Upper lobe of right lung (tissue), 1 donor: ENCODE measurements around the gene CCDC120. TPM values are rescaled to one million over a fixed set of nuclear protein-coding genes. Genes with fewer than 3 reads are reported as not detected.

ENCODE experiments used
- ATAC-seq: fragments of 200-7000 bp; cut with Tn5 transposase; one replicate; pipeline ENCODE4 v1.9.1; 2020; ENCODE audit warnings: mild to moderate bottlenecking, moderate library complexity
- DNase-seq: peaks from one replicate; pipeline ENCODE4 v3.0.0-alpha.2; 2020
- H3K27ac ChIP-seq: fragments of 200-600 bp; one replicate; pipeline ENCODE4 v1.8.0; 2022
- H3K27me3 ChIP-seq: fragments of 200-600 bp; one replicate; pipeline ENCODE4 v1.8.0; 2022; ENCODE audit warnings: mild to moderate bottlenecking
- H3K36me3 ChIP-seq: fragments of 200-600 bp; one replicate; pipeline ENCODE4 v1.8.0; 2022
- H3K4me1 ChIP-seq: fragments of 200-600 bp; one replicate; pipeline ENCODE4 v1.8.0; 2022
- H3K4me3 ChIP-seq: fragments of 200-600 bp; one replicate; pipeline ENCODE4 v1.8.0; 2022; ENCODE audit warnings: mild to moderate bottlenecking
- H3K9me3 ChIP-seq: fragments of 200-600 bp; one replicate; pipeline ENCODE4 v1.8.0; 2022
- intact Hi-C: fragments of 100-400 bp; cut with DNase I; formaldehyde crosslinking; loops from one replicate; pipeline ENCODE4 v1.11.0; 2022
- total RNA-seq: library from RNA; stranded (reverse); fragmentation: NEBNext Ultra II Directional; extraction: Animal tissue kit (Norgen Biotek cat#: 25700); gene quantifications from one replicate; pipeline ENCODE4 v1.2.1, GENCODE V29; 2021
- TF ChIP-seq, protein P1 (sequence below): fragments of 200-600 bp; IDR thresholded peaks from one replicate; pipeline ENCODE4 v1.8.0; 2022; ENCODE audit warnings: antibody characterized with exemption
- donor health status: DM: no; HTN: yes; CAD: no; lungs with severe emphysema.

CCDC120 gene
- total RNA-seq, 1 donor from 2014 or later = 10.8 TPM

DNA sequence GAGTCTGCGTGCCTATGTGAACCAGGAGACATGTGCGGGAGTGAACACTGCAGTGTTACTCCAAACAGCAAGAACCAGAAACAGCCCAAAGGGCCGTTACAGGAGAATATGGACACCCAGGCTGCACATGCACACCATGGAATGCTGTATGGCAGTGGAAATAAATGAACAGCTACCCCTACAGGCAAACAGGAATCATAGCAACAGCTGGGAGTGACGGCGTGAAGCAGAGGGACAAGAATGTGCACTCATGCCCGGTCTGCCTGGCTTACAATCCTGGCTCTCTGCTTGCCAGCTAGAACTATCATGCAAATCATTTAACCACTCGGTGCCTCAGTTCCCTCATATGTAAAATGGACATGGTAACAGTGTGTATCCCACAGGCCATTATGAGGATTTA, 48.1 kb downstream of the CCDC120 start:
- intact Hi-C loops = no loop called here
- TF ChIP-seq, protein P1, sequence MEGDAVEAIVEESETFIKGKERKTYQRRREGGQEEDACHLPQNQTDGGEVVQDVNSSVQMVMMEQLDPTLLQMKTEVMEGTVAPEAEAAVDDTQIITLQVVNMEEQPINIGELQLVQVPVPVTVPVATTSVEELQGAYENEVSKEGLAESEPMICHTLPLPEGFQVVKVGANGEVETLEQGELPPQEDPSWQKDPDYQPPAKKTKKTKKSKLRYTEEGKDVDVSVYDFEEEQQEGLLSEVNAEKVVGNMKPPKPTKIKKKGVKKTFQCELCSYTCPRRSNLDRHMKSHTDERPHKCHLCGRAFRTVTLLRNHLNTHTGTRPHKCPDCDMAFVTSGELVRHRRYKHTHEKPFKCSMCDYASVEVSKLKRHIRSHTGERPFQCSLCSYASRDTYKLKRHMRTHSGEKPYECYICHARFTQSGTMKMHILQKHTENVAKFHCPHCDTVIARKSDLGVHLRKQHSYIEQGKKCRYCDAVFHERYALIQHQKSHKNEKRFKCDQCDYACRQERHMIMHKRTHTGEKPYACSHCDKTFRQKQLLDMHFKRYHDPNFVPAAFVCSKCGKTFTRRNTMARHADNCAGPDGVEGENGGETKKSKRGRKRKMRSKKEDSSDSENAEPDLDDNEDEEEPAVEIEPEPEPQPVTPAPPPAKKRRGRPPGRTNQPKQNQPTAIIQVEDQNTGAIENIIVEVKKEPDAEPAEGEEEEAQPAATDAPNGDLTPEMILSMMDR = peak; percentile 40
- H3K4me3 ChIP-seq = no peak overlapping the region
- no peaks in the 10 kb centered on the region for H3K27me3 ChIP-seq
- no peaks in the 10 kb centered on the region for H3K9me3 ChIP-seq
- no peaks in the 10 kb centered on the region for H3K4me1 ChIP-seq
- no peak overlapping the region for H3K27ac ChIP-seq
- DNase-seq = no peak
- no peaks in the 10 kb centered on the region for H3K36me3 ChIP-seq
- peak; percentile 88 for ATAC-seq

GRCh38 chrX:49108641-49109040, 49.8 kb downstream of the CCDC120 start:
- Histone ChIP-seq H3K4me3 (no peak overlapping the region), H3K4me1 (no peaks in the 10 kb centered on the region), H3K27ac (no peak overlapping the region), H3K9me3 (no peaks in the 10 kb centered on the region), H3K27me3 (no peaks in the 10 kb centered on the region), H3K36me3 (peaks cover 12% of the 10 kb centered on the region)
- DNase-seq (no peak), ATAC-seq (no peak)
- TF ChIP-seq, protein P1 = no peak
- intact Hi-C loops = no loop called here

- Histone ChIP-seq H3K27me3 (no peaks in the 10 kb centered on the region), H3K36me3 (peaks cover 15% of the 10 kb centered on the region), H3K4me3 (no peak overlapping the region), H3K27ac (no peak overlapping the region), H3K4me1 (no peaks in the 10 kb centered on the region), H3K9me3 (no peaks in the 10 kb centered on the region)
- no peak for ATAC-seq
- DNase-seq = no peak
- intact Hi-C loops = no loop called here
- TF ChIP-seq, protein P1 = no peak
Measured at GRCh38 chrX:49110417-49110816, 51.6 kb downstream of the CCDC120 start.

DNA sequence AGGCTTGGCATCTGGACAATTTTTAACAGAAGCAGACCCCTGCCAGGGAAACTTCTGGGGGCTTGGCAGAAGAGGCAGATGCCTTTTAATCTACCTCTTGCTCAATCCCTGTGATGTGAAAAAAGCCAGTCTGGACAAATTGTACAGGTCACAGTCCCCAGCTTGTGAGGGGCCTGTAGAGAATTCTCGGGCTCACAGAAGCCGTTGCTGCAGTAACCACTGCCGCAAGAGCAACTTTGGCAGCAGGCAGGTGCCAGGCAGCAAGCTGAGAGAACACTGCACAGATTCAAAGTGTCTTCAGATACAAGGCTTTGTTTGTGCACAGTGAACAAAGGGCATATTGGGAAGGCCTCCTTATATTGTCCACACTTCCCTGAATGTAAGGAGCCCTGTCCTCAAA, 53.0 kb downstream of the CCDC120 start:
- DNase-seq (no peak), ATAC-seq (no peak)
- Histone ChIP-seq H3K27me3 (no peaks in the 10 kb centered on the region), H3K4me1 (no peaks in the 10 kb centered on the region), H3K36me3 (peaks cover 19% of the 10 kb centered on the region), H3K27ac (no peak overlapping the region), H3K9me3 (no peaks in the 10 kb centered on the region), H3K4me3 (no peak overlapping the region)
- TF ChIP-seq, protein P1 = no peak
- intact Hi-C loops = no loop called here

- no peak overlapping the region for H3K27ac ChIP-seq
- H3K27me3 ChIP-seq = no peaks in the 10 kb centered on the region
- no peak overlapping the region for H3K4me3 ChIP-seq
- TF ChIP-seq, protein P1 = no peak
- intact Hi-C loops = no loop called here
- DNase-seq (no peak), ATAC-seq (no peak)
- peaks cover 42% of the 10 kb centered on the region for H3K36me3 ChIP-seq
- no peaks in the 10 kb centered on the region for H3K9me3 ChIP-seq
- no peaks in the 10 kb centered on the region for H3K4me1 ChIP-seq
Measured at GRCh38 chrX:49116076-49116475, 57.3 kb downstream of the CCDC120 start.

GRCh38 chrX:49116716-49117115, 57.9 kb downstream of the CCDC120 start:
- DNase-seq = no peak
- Histone ChIP-seq H3K4me3 (no peak overlapping the region), H3K4me1 (no peaks in the 10 kb centered on the region), H3K27me3 (no peaks in the 10 kb centered on the region), H3K9me3 (no peaks in the 10 kb centered on the region), H3K27ac (no peak overlapping the region), H3K36me3 (peaks cover 42% of the 10 kb centered on the region)
- intact Hi-C loops = no loop called here
- TF ChIP-seq, protein P1 = no peak
- no peak for ATAC-seq
